ENCODE results near the gene DUSP21. TPM values are rescaled to one million over a fixed set of nuclear protein-coding genes. Genes with fewer than 3 reads are reported as not detected.
"Not testable (repeated sequence)": the region's sequence is repeated elsewhere in the genome, so short reads cannot be mapped to it uniquely, and the experiment has no call there.

Gene DUSP21
- total RNA-seq, 1 donor = not detected

DNA sequence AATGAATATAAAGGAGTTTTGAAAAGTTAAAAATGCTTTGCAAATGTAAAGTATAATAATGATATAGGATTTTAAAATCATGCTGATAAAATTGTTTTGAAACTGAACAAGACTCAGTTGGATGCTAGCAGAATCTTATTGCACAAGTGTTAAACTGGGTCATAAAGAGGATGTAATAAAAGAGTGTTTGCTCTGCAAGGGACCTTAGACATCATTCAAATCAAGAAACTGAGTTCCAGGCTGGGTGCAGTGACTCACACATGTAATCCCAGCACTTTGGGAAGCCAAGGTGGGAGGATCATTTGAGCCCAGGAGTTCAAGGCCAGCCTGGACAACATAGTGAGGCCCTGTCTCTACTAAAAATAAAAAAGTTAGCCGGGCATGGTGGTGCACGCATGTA lies 27.5 kb upstream of the DUSP21 start:
- Histone ChIP-seq H3K27ac (ENCODE audit: low read depth, low read length) (no peak overlapping the region), H4K20me1 (ENCODE audit: insufficient read depth, low read length) (no peaks in the 10 kb centered on the region), H2AFZ (ENCODE audit: low read length) (no peak overlapping the region), H3K36me3 (ENCODE audit: insufficient read depth, low read length) (no peaks in the 10 kb centered on the region), H3K4me3 (ENCODE audit: insufficient read depth, low read length) (no peak overlapping the region), H3K9me3 (ENCODE audit: low read depth, low read length) (peaks cover 3% of the 10 kb centered on the region), H3K4me1 (ENCODE audit: insufficient read depth, low read length) (no peaks in the 10 kb centered on the region), H3K79me2 (ENCODE audit: insufficient read depth, low read length) (no peaks in the 10 kb centered on the region), H3K27me3 (ENCODE audit: insufficient read depth, low read length) (peaks cover 10% of the 10 kb centered on the region), H3K4me2 (ENCODE audit: insufficient read depth, low read length) (no peak overlapping the region)
- no peak for DNase-seq (ENCODE audit: insufficient read length, low spot score, missing footprints)
- TF ChIP-seq, protein P1, sequence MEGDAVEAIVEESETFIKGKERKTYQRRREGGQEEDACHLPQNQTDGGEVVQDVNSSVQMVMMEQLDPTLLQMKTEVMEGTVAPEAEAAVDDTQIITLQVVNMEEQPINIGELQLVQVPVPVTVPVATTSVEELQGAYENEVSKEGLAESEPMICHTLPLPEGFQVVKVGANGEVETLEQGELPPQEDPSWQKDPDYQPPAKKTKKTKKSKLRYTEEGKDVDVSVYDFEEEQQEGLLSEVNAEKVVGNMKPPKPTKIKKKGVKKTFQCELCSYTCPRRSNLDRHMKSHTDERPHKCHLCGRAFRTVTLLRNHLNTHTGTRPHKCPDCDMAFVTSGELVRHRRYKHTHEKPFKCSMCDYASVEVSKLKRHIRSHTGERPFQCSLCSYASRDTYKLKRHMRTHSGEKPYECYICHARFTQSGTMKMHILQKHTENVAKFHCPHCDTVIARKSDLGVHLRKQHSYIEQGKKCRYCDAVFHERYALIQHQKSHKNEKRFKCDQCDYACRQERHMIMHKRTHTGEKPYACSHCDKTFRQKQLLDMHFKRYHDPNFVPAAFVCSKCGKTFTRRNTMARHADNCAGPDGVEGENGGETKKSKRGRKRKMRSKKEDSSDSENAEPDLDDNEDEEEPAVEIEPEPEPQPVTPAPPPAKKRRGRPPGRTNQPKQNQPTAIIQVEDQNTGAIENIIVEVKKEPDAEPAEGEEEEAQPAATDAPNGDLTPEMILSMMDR (IDR thresholded peaks at IDR 0.05; ENCODE audit: extremely low read depth, low read depth, low read length) = no peak

DNA sequence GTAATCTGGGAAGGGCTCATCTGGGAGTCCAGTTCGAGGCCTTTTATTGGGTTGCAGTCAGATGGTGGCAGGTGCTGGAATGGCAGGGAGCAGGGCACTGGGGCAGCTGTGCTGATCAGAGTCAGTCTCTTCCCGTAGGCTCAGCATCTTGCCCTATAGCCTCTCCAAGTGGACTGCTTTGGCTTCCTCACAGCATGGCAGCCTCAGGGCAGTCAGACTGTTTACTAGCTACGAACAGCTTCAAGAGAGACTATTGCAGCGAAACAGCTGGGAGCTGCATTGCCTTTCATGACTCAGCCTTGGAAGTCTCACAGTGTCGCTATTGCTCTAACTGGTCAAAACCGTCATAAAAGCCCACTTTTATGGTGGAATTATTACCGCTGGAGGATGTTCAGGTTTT lies 26.8 kb upstream of the DUSP21 start:
- Histone ChIP-seq H3K4me1 (ENCODE audit: insufficient read depth, low read length) (no peaks in the 10 kb centered on the region), H3K36me3 (ENCODE audit: insufficient read depth, low read length) (no peaks in the 10 kb centered on the region), H3K4me2 (ENCODE audit: insufficient read depth, low read length) (no peak overlapping the region), H3K27ac (ENCODE audit: low read depth, low read length) (no peak overlapping the region), H3K27me3 (ENCODE audit: insufficient read depth, low read length) (peaks cover 10% of the 10 kb centered on the region), H3K9me3 (ENCODE audit: low read depth, low read length) (peaks cover 3% of the 10 kb centered on the region), H2AFZ (ENCODE audit: low read length) (no peak overlapping the region), H4K20me1 (ENCODE audit: insufficient read depth, low read length) (no peaks in the 10 kb centered on the region), H3K4me3 (ENCODE audit: insufficient read depth, low read length) (no peak overlapping the region), H3K79me2 (ENCODE audit: insufficient read depth, low read length) (no peaks in the 10 kb centered on the region)
- TF ChIP-seq, protein P1 (IDR thresholded peaks at IDR 0.05; ENCODE audit: extremely low read depth, low read depth, low read length) = no peak
- no peak for DNase-seq (ENCODE audit: insufficient read length, low spot score, missing footprints)

DNA sequence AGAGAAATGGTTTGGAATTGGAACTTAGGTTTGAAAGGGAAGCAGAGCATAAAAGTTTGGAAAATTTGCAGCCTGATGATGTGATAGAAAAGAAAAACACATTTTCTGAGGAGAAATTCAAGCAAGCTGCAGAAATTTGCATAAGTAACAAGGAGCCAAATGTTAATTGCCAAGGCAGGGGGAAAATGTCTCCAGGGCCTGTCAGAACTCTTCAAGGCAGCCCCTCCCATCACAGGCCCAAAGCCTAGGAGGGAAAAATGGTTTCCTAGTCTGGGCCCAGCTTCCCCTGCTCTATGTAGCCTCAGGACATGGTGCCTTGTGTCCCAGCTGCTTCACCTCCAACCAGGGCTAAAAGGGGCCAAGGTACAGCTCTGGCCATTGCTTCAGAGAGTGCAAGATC lies 21.2 kb upstream of the DUSP21 start:
- H2AFZ ChIP-seq (ENCODE audit: low read length) = no peak overlapping the region
- no peaks in the 10 kb centered on the region for H4K20me1 ChIP-seq (ENCODE audit: insufficient read depth, low read length)
- H3K9me3 ChIP-seq (ENCODE audit: low read depth, low read length) = no peaks in the 10 kb centered on the region
- no peaks in the 10 kb centered on the region for H3K79me2 ChIP-seq (ENCODE audit: insufficient read depth, low read length)
- TF ChIP-seq, protein P1 (IDR thresholded peaks at IDR 0.05; ENCODE audit: extremely low read depth, low read depth, low read length) = no peak
- H3K4me3 ChIP-seq (ENCODE audit: insufficient read depth, low read length) = no peak overlapping the region
- no peaks in the 10 kb centered on the region for H3K36me3 ChIP-seq (ENCODE audit: insufficient read depth, low read length)
- H3K27me3 ChIP-seq (ENCODE audit: insufficient read depth, low read length) = peaks cover 3% of the 10 kb centered on the region
- no peak for DNase-seq (ENCODE audit: insufficient read length, low spot score, missing footprints)
- H3K4me2 ChIP-seq (ENCODE audit: insufficient read depth, low read length) = no peak overlapping the region
- no peaks in the 10 kb centered on the region for H3K4me1 ChIP-seq (ENCODE audit: insufficient read depth, low read length)
- H3K27ac ChIP-seq (ENCODE audit: low read depth, low read length) = no peak overlapping the region

DNA sequence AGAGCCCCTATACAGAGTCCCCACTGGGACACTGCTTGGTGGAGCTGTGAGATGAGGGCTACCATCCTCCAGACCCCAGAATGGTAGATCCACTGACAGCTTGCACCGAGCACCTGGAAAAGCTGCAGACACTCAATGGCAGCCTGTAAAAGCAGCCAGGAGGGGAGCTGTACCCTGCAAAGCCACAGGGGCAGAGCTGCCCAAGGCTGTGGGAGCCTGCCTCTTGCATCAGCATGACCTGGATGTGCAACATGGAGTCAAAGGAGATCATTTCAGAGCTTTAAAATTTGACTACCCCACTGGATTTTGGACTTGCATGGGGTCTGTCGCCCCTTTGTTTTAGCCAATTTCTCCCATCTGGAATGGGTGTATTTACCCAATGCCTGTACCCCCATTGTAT lies 20.6 kb upstream of the DUSP21 start:
- not testable (repeated sequence) for H3K27me3 ChIP-seq (ENCODE audit: insufficient read depth, low read length); H3K4me2 ChIP-seq (ENCODE audit: insufficient read depth, low read length); H2AFZ ChIP-seq (ENCODE audit: low read length); H3K4me1 ChIP-seq (ENCODE audit: insufficient read depth, low read length); H3K9me3 ChIP-seq (ENCODE audit: low read depth, low read length); DNase-seq (ENCODE audit: insufficient read length, low spot score, missing footprints); H3K4me3 ChIP-seq (ENCODE audit: insufficient read depth, low read length); H3K79me2 ChIP-seq (ENCODE audit: insufficient read depth, low read length); H3K27ac ChIP-seq (ENCODE audit: low read depth, low read length); H3K36me3 ChIP-seq (ENCODE audit: insufficient read depth, low read length); H4K20me1 ChIP-seq (ENCODE audit: insufficient read depth, low read length)
